Keratinocyte (primary cell): ENCODE results near the gene TMTC2. TPM values are rescaled to one million over a fixed set of nuclear protein-coding genes. Genes with fewer than 3 reads are reported as not detected.

Experiments
- DNase-seq: peaks from one replicate; pipeline ENCODE4 v3.0.0-alpha.2; 2011; ENCODE audit warnings: low read depth, missing footprints, low spot score
- FAIRE-seq: peaks from 2 replicates; lab custom pipeline; 2011; peaks lifted over from hg19 to GRCh38; lab: Jason Lieb, UNC
- H2AFZ ChIP-seq: 2 replicates; pipeline ENCODE4 v1.6.0; 2012; ENCODE audit warnings: low read length, control low read depth, inconsistent platforms; ENCODE audit not compliant: control insufficient read depth
- H3K27ac ChIP-seq: 2 replicates; pipeline ENCODE4 v1.5.1; 2011; ENCODE audit warnings: low read length; ENCODE audit not compliant: control insufficient read depth, insufficient read depth
- H3K27me3 ChIP-seq: 3 replicates; pipeline ENCODE4 v1.6.0; 2011; ENCODE audit warnings: low read length; ENCODE audit not compliant: control insufficient read depth, insufficient read depth; ENCODE audit errors: extremely low read depth
- H3K36me3 ChIP-seq, 2 experiments: 2 replicates in 1 of 2; 3 replicates in 1 of 2; pipeline ENCODE4 v1.5.1; 2011; ENCODE audit warnings: low read length in 2 of 2, mild to moderate bottlenecking in 1 of 2; ENCODE audit not compliant: control insufficient read depth in 2 of 2, insufficient read depth in 2 of 2; ENCODE audit errors: extremely low read depth in 1 of 2
- H3K4me1 ChIP-seq: 3 replicates; pipeline ENCODE4 v1.5.1; 2011; ENCODE audit warnings: low read length; ENCODE audit not compliant: control insufficient read depth, insufficient read depth; ENCODE audit errors: extremely low read depth
- H3K4me2 ChIP-seq: 3 replicates; pipeline ENCODE4 v1.6.0; 2011; ENCODE audit warnings: low read depth, low read length; ENCODE audit not compliant: control insufficient read depth, insufficient read depth; ENCODE audit errors: extremely low read depth
- H3K4me3 ChIP-seq, 3 experiments: fragments of 200-600 bp in 1 of 3; sonication (generic) in 1 of 3; 2 replicates in 2 of 3; 3 replicates in 1 of 3; pipeline ENCODE4 v1.5.1; 2011 to 2016; ENCODE audit warnings: low read length in 3 of 3, mild to moderate bottlenecking in 3 of 3, control low read depth in 2 of 3, inconsistent platforms in 1 of 3, low read depth in 1 of 3, mixed read lengths in 1 of 3, mixed run types in 1 of 3, moderate library complexity in 1 of 3; ENCODE audit not compliant: control insufficient read depth in 2 of 3, insufficient read depth in 2 of 3; ENCODE audit errors: extremely low read depth in 1 of 3
- H3K79me2 ChIP-seq: 2 replicates; pipeline ENCODE4 v1.6.0; 2012; ENCODE audit warnings: low read length; ENCODE audit not compliant: control insufficient read depth, insufficient read depth
- H3K9ac ChIP-seq: 3 replicates; pipeline ENCODE4 v1.6.0; 2011; ENCODE audit warnings: low read length; ENCODE audit not compliant: control insufficient read depth, insufficient read depth; ENCODE audit errors: extremely low read depth
- H3K9me1 ChIP-seq: 3 replicates; pipeline ENCODE4 v1.6.0; 2011; ENCODE audit warnings: low read length; ENCODE audit not compliant: control insufficient read depth, insufficient read depth; ENCODE audit errors: extremely low read depth
- H3K9me3 ChIP-seq: 2 replicates; pipeline ENCODE4 v1.5.1; 2012; ENCODE audit warnings: low read depth, low read length; ENCODE audit not compliant: control insufficient read depth
- H4K20me1 ChIP-seq: 3 replicates; pipeline ENCODE4 v1.6.0; 2011; ENCODE audit warnings: low read length; ENCODE audit not compliant: control insufficient read depth, insufficient read depth; ENCODE audit errors: extremely low read depth
- EZH2 ChIP-seq: IDR thresholded peaks from one replicate; pipeline ENCODE4 v1.6.1; 2012; ENCODE audit warnings: inconsistent platforms, mild to moderate bottlenecking, low read length, moderate library complexity
- dilution Hi-C: fragments of 300-500 bp; cut with MboI; formaldehyde crosslinking; loops from one replicate; pipeline ENCODE4 v1.7.0; 2020; ENCODE audit warnings: low sequenced_read_pairs; ENCODE audit not compliant: extremely low pct_ligation_motif_present
- polyA plus RNA-seq, 5 experiments: library from polyadenylated mRNA; depleted of rRNA in 3 of 5; stranded (reverse) in 3 of 5; stranded (forward) in 1 of 5; unstranded in 1 of 5; fragments of >200 nt; gene quantifications; 1 replicate in 1 of 5; 2 replicates in 3 of 5; 3 replicates in 1 of 5; pipeline versions ENCODE4 v1.2.1 to v1.2.3, GENCODE V29; 2011 to 2012; ENCODE audit warnings: missing spikeins in 2 of 5, low read depth in 1 of 5, low replicate concordance in 1 of 5
- TF ChIP-seq, protein P1 (sequence below), 3 experiments: IDR thresholded peaks in 1 of 3; conservative IDR thresholded peaks in 1 of 3; optimal IDR thresholded peaks in 1 of 3; 2 replicates in 2 of 3; 3 replicates in 1 of 3; pipeline versions ENCODE3 to v1.5.1; 2011; ENCODE audit warnings: low read length in 3 of 3, mild to moderate bottlenecking in 3 of 3, moderate library complexity in 2 of 3, control low read depth in 1 of 3, inconsistent platforms in 1 of 3; ENCODE audit not compliant: insufficient read depth in 2 of 3; ENCODE audit errors: extremely low read depth in 1 of 3

Gene TMTC2
- polyA plus RNA-seq, 1 donor (not counting 4 experiments of a cell fraction or from before 2014, with no cell fraction given) = 3.8 TPM

DNA sequence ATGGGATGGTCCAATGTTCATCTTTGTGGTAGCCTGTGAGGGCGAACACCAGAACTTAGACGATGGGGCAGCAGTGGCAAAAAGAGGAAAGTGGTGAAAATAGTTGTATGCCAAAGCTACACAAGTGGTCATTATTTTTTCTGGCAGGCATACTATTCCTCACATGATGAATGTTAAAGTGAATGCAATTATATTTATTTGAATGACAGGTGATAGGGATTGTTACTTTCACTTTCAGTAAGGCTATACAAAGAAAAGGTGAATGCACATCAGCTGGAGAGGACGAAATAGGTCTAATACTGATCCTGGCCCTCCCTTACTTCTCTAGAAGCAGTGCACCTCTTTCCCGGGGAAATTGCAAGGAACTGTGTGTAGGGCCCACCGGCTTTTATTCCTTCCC lies 470.1 kb downstream of the TMTC2 start:
- FAIRE-seq = no peak
- H3K9me1 ChIP-seq = no peaks in the 10 kb centered on the region
- H3K36me3 ChIP-seq = no peaks in the 10 kb centered on the region
- H4K20me1 ChIP-seq = no peaks in the 10 kb centered on the region
- H3K4me3 ChIP-seq = no peak overlapping the region
- no peak for TF ChIP-seq EZH2
- TF ChIP-seq, protein P1, sequence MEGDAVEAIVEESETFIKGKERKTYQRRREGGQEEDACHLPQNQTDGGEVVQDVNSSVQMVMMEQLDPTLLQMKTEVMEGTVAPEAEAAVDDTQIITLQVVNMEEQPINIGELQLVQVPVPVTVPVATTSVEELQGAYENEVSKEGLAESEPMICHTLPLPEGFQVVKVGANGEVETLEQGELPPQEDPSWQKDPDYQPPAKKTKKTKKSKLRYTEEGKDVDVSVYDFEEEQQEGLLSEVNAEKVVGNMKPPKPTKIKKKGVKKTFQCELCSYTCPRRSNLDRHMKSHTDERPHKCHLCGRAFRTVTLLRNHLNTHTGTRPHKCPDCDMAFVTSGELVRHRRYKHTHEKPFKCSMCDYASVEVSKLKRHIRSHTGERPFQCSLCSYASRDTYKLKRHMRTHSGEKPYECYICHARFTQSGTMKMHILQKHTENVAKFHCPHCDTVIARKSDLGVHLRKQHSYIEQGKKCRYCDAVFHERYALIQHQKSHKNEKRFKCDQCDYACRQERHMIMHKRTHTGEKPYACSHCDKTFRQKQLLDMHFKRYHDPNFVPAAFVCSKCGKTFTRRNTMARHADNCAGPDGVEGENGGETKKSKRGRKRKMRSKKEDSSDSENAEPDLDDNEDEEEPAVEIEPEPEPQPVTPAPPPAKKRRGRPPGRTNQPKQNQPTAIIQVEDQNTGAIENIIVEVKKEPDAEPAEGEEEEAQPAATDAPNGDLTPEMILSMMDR (optimal IDR thresholded peaks at IDR 0.05 in 1 of 3, IDR thresholded peaks at IDR 0.05 in 1 of 3, conservative IDR thresholded peaks at IDR 0.05 in 1 of 3; ENCODE audit: extremely low read depth in 1 of 3, insufficient read depth in 2 of 3, low read length in 3 of 3) = no peak
- H3K27ac ChIP-seq = no peak overlapping the region
- H3K79me2 ChIP-seq = no peaks in the 10 kb centered on the region
- dilution Hi-C loops = no loop called here
- no peak for DNase-seq
- H3K4me1 ChIP-seq = no peaks in the 10 kb centered on the region
- no peak overlapping the region for H3K9ac ChIP-seq
- no peak overlapping the region for H3K4me2 ChIP-seq
- no peak overlapping the region for H2AFZ ChIP-seq
- H3K9me3 ChIP-seq = no peaks in the 10 kb centered on the region
- no peaks in the 10 kb centered on the region for H3K27me3 ChIP-seq

DNA sequence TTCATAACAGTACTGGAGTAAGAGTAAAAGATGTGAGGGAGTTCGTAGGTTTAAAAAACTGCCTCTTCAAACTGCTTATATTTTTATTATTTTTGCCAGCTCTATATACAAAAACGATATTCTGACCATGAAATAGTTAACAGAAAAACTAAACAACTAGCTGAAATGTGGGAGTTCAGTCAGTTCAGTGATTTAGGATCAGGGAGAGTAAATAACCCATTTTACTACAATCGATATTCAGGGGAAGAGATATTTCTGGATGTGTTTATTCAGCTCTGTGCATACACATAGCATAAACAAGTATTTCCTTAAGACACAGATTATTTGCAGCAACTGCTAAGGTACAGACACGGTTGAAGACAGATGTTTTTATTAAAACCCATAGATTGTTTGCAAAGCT lies 470.9 kb downstream of the TMTC2 start:
- Histone ChIP-seq H3K9me1 (no peaks in the 10 kb centered on the region), H3K27me3 (no peaks in the 10 kb centered on the region), H3K9me3 (no peaks in the 10 kb centered on the region), H2AFZ (no peak overlapping the region), H3K36me3 (no peaks in the 10 kb centered on the region), H3K4me3 (no peak overlapping the region), H3K9ac (no peak overlapping the region), H3K4me2 (no peak overlapping the region), H3K79me2 (no peaks in the 10 kb centered on the region), H3K4me1 (no peaks in the 10 kb centered on the region), H4K20me1 (no peaks in the 10 kb centered on the region), H3K27ac (no peak overlapping the region)
- no peak for TF ChIP-seq EZH2
- TF ChIP-seq, protein P1 (optimal IDR thresholded peaks at IDR 0.05 in 1 of 3, IDR thresholded peaks at IDR 0.05 in 1 of 3, conservative IDR thresholded peaks at IDR 0.05 in 1 of 3; ENCODE audit: extremely low read depth in 1 of 3, insufficient read depth in 2 of 3, low read length in 3 of 3) = no peak
- no peak for FAIRE-seq
- dilution Hi-C loops = no loop called here
- DNase-seq = no peak
